RWPE1 (cell line): Measurements from ENCODE around the gene TBC1D5.

ENCODE experiments used
- CTCF ChIA-PET: fragments of 350-600 bp; sonication (Branson Sonifier 250); formaldehyde crosslinking; extraction: SDS; loops from one replicate; lab custom pipeline; 2021; lab: Yijun Ruan, JAX
- POLR2A ChIA-PET: fragments of 400-600 bp; formaldehyde crosslinking; extraction: SDS; loops from one replicate; lab custom pipeline; 2020; ENCODE audit warnings: antibody characterized with exemption; ENCODE audit not compliant: low non-redundant PET; lab: Yijun Ruan, JAX
- DNase-seq: peaks from one replicate; pipeline ENCODE4 v3.0.0; 2012; ENCODE audit warnings: low spot score
- H3K27ac ChIP-seq: fragments of 450-650 bp; 2 replicates; pipeline ENCODE4 v1.5.1; 2017
- CTCF ChIP-seq: fragments of 450-650 bp; conservative IDR thresholded peaks from 2 replicates; pipeline ENCODE4 v1.5.1; 2017; ENCODE audit warnings: low read depth, mild to moderate bottlenecking

TBC1D5 gene

GRCh38 chr3:17140670-17141505 lies 601.5 kb downstream of the TBC1D5 start:
- CTCF ChIA-PET: no interaction called here
- DNase-seq: no peak
- POLR2A ChIA-PET: no interaction called here
- no peak for TF ChIP-seq CTCF
- no peak overlapping the region for H3K27ac ChIP-seq

- no peak for TF ChIP-seq CTCF
- no peak overlapping the region for H3K27ac ChIP-seq
- DNase-seq: no peak
- ChIA-PET CTCF (no interaction called here), POLR2A (no interaction called here)
Observed at GRCh38 chr3:17138246-17139039, 604.0 kb downstream of the TBC1D5 start.

- no peak for TF ChIP-seq CTCF
- ChIA-PET POLR2A (no interaction called here), CTCF (no interaction called here)
- no peak overlapping the region for H3K27ac ChIP-seq
- no peak for DNase-seq
Observed at GRCh38 chr3:17137321-17137826, 605.1 kb downstream of the TBC1D5 start.

- POLR2A ChIA-PET: no interaction called here
- no peak overlapping the region for H3K27ac ChIP-seq
- CTCF ChIA-PET: interaction anchor here (0.5 kb wide), 1 partner anchor 119 kb away, joined by 6 read pairs; no protein-coding TSS in a partner anchor
- TF ChIP-seq CTCF: no peak
- no peak for DNase-seq
Observed at GRCh38 chr3:17136136-17136721, 606.2 kb downstream of the TBC1D5 start.

GRCh38 chr3:17135696-17136095 lies 606.7 kb downstream of the TBC1D5 start:
- CTCF ChIA-PET: no interaction called here
- POLR2A ChIA-PET: no interaction called here
- TF ChIP-seq CTCF: no peak
- H3K27ac ChIP-seq: no peak overlapping the region
- no peak for DNase-seq
